ENCODE measurements around the gene LIFR. TPM values are rescaled to one million over a fixed set of nuclear protein-coding genes. Genes with fewer than 3 reads are reported as not detected.
"Not testable (repeated sequence)": the region's sequence is repeated elsewhere in the genome, so short reads cannot be mapped to it uniquely, and the experiment has no call there.

LIFR gene
- total and polyA plus RNA-seq, 12 donors = 6.0 to 58.8 (median 41.8) TPM

DNA sequence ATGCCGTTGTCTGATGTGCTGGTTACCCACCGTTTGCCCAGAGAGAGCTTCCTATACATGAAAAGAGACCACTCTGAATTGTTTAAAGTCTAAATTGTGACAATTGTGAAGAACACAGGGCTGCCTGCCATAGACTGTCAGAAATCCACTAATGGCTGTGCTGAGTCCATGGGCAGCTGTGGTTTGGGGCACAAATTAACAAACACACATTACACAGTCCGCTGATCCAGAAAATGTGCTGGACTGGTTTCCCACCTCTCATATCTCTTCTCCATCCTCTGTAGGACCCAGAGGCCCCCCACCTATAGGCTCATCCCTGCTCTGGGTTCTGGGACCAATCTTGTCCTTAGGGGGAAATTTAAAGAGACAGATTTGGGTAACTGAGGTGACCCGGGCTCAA, 19.0 kb upstream of the LIFR start:
- TF ChIP-seq CTCF (IDR thresholded peaks at IDR 0.05) = no peak
- H3K9me3 ChIP-seq = no peaks in the 10 kb centered on the region
- peaks cover 0 to 16% (median 0%) of the 10 kb centered on the region in 9 donors for H3K4me1 ChIP-seq
- 95 to 96% methylated on average over 4 of the region's 4 CpGs for WGBS, 2 donors
- ATAC-seq (no peak), DNase-seq (no peak)
- intact Hi-C loops (cut with DNase I) = loop anchor here in 2 of 10 donors (10.0 kb wide), 2 partner anchors 79 to 89 kb away; no protein-coding TSS in a partner anchor
- H3K36me3 ChIP-seq = no peaks in the 10 kb centered on the region
- peak overlapping the region in 1 of 10 donors; percentile 53 for H3K27ac ChIP-seq
- H3K4me3 ChIP-seq = no peak overlapping the region
- H3K27me3 ChIP-seq = no peaks in the 10 kb centered on the region

- Histone ChIP-seq H3K36me3 (no peaks in the 10 kb centered on the region), H3K4me3 (no peak overlapping the region), H3K9me3 (no peaks in the 10 kb centered on the region), H3K27me3 (peaks cover 0 to 3% (median 0%) of the 10 kb centered on the region in 7 donors), H3K4me1 (peaks cover 0 to 16% (median 0%) of the 10 kb centered on the region in 9 donors), H3K27ac (no peak overlapping the region)
- WGBS, 2 donors = 90 to 92% methylated on average over 4 of the region's 4 CpGs
- DNase-seq (no peak), ATAC-seq (no peak)
- no peak for TF ChIP-seq CTCF (IDR thresholded peaks at IDR 0.05)
- intact Hi-C loops (cut with DNase I) = loop anchor here in 2 of 10 donors (10.0 kb wide), 2 partner anchors 81 to 91 kb away; no protein-coding TSS in a partner anchor
These were observed 17.6 kb upstream of the LIFR start for GRCh38 chr5:38574009-38574408.

DNA sequence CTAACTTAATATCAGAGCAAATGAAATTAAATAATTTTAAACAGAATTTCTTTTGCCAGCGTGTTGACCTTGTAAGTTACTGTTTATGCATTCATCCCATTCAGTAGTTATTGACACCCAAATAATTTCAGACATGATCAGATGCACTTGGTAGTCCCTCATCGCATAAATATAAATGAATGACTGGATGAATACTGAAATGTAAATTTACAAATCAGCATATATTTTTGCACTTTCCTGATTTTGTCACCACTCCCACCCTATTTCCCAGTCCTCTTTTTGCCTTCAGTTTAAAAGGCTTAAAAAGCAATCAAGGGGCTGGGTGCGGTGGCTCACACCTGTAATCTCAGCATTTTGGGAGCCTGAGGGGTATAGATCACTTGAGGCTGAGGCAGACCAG, 17.1 kb upstream of the LIFR start:
- H3K4me1 ChIP-seq = peaks cover 0 to 16% (median 0%) of the 10 kb centered on the region in 9 donors

DNA sequence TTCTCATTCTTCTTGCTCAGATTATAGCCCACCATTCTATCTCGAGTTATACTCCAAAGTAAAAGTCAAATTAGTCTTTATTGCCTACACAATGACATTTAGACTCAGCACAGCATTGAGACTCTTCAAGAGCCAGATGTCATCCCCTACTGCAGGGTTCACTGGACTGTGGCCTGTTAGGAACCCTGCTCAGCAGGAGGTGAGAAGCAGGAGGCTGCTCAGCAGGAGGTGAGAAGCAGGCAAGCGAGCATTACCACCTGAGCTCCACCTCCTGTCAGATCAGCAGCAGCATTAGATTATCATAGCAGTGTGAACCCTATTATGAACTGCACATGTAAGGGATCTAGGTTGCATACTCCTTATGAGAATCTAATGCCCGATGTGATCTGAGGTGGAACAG, 12.7 kb upstream of the LIFR start:
- Histone ChIP-seq H3K36me3 (no peaks in the 10 kb centered on the region), H3K4me1 (no peaks in the 10 kb centered on the region), H3K9me3 (no peaks in the 10 kb centered on the region), H3K27me3 (peaks cover 0 to 3% (median 0%) of the 10 kb centered on the region in 7 donors), H3K4me3 (no peak overlapping the region), H3K27ac (no peak overlapping the region)
- intact Hi-C loops (cut with DNase I) = no loop called here
- 93 to 95% methylated on average over 3 of the region's 3 CpGs for WGBS, 2 donors
- DNase-seq = no peak
- no peak for TF ChIP-seq CTCF (IDR thresholded peaks at IDR 0.05)
- ATAC-seq = no peak

More for the DNA sequence above, 17.1 kb upstream of the LIFR start:
- H3K27me3 ChIP-seq = peaks cover 0 to 3% (median 0%) of the 10 kb centered on the region in 7 donors
- no peak for DNase-seq
- ATAC-seq = no peak
- TF ChIP-seq CTCF (IDR thresholded peaks at IDR 0.05) = no peak
- H3K27ac ChIP-seq = no peak overlapping the region
- H3K9me3 ChIP-seq = no peaks in the 10 kb centered on the region
- no peak overlapping the region for H3K4me3 ChIP-seq
- intact Hi-C loops (cut with DNase I) = loop anchor here in 2 of 10 donors (10.0 kb wide), 2 partner anchors 81 to 91 kb away; no protein-coding TSS in a partner anchor
- 95 to 96% methylated on average over 3 of the region's 3 CpGs for WGBS, 2 donors
- no peaks in the 10 kb centered on the region for H3K36me3 ChIP-seq

- 95 to 96% methylated on average over 2 of the region's 2 CpGs for WGBS, 2 donors
- H3K4me1 ChIP-seq = peaks cover 0 to 13% (median 0%) of the 10 kb centered on the region in 9 donors
- H3K27me3 ChIP-seq; H3K27ac ChIP-seq; DNase-seq; H3K36me3 ChIP-seq; intact Hi-C loops (cut with DNase I); ATAC-seq; H3K9me3 ChIP-seq; H3K4me3 ChIP-seq: not testable (repeated sequence)
These were observed 10.9 kb upstream of the LIFR start for GRCh38 chr5:38567306-38567705.
